ENCODE results near the gene NEU2. TPM values are rescaled to one million over a fixed set of nuclear protein-coding genes. Genes with fewer than 3 reads are reported as not detected.

Gene NEU2
- total RNA-seq, 1 experiment from 2014 or later = not detected

- Histone ChIP-seq H3K4me1 (ENCODE audit: insufficient read depth, low read length) (no peaks in the 10 kb centered on the region), H2AK5ac (ENCODE audit: insufficient read length, low read length) (no peak overlapping the region), H4K8ac (replicated peaks; ENCODE audit: insufficient read length, low read depth, low read length) (no peak overlapping the region), H4K91ac (ENCODE audit: insufficient read length, low read depth, low read length) (no peak overlapping the region), H2AFZ (ENCODE audit: low read length) (no peak overlapping the region), H2BK5ac (ENCODE audit: insufficient read length, low read length) (no peak overlapping the region), H2BK15ac (ENCODE audit: low read depth, low read length) (no peak overlapping the region), H3K79me2 (ENCODE audit: insufficient read depth, low read length) (no peaks in the 10 kb centered on the region), H3K79me1 (ENCODE audit: insufficient read depth, low read depth, low read length, poor library complexity, severe bottlenecking) (no peaks in the 10 kb centered on the region), H3K14ac (ENCODE audit: insufficient read depth, low read length) (no peak overlapping the region), H3K56ac (ENCODE audit: insufficient read length, low read depth, low read length) (no peak overlapping the region), H3K23me2 (ENCODE audit: insufficient read length, low read depth, low read length, poor library complexity, severe bottlenecking) (no peaks in the 10 kb centered on the region), H3K9me3 (ENCODE audit: control insufficient read depth, low read depth, low read length) (no peaks in the 10 kb centered on the region), H2BK12ac (ENCODE audit: insufficient read length, low read depth, low read length) (no peak overlapping the region), H3K9ac (ENCODE audit: extremely low read depth, insufficient read length, low read length) (no peak overlapping the region), H2BK120ac (ENCODE audit: low read depth, low read length, poor library complexity, severe bottlenecking) (no peak overlapping the region), H3K27me3 (ENCODE audit: insufficient read depth, low read length) (no peaks in the 10 kb centered on the region), H3K18ac (ENCODE audit: insufficient read length, low read depth, low read length) (no peak overlapping the region), H3K23ac (ENCODE audit: insufficient read length, low read depth, low read length) (no peak overlapping the region), H3K4ac (ENCODE audit: low read depth, low read length) (no peak overlapping the region), H2BK20ac (ENCODE audit: low read depth, low read length, poor library complexity, severe bottlenecking) (no peak overlapping the region), H4K20me1 (ENCODE audit: control insufficient read depth, insufficient read depth, insufficient read length) (no peaks in the 10 kb centered on the region), H4K5ac (ENCODE audit: insufficient read length, low read depth, low read length) (no peak overlapping the region), H3T11ph (ENCODE audit: low read length) (no peak overlapping the region), H3K27ac (ENCODE audit: insufficient read length, low read depth, low read length) (no peak overlapping the region), H3K4me2 (ENCODE audit: insufficient read depth, insufficient read length, low read length) (no peak overlapping the region)
- Mint-ChIP-seq H3K27ac (no peak overlapping the region), H3K4me1 (no peaks in the 10 kb centered on the region), H3K36me3 (ENCODE audit: insufficient read depth in 1 of 3, low read depth in 3 of 3) (no peaks in the 10 kb centered on the region), H3K4me3 (no peak overlapping the region), H3K9me3 (peaks cover 0 to 5% of the 10 kb centered on the region in 2 experiments; a peak in 2 of 5 replicates), H3K27me3 (ENCODE audit: low read depth) (peaks cover 1% of the 10 kb centered on the region; the same call in 1 of the 2 replicates)
- no peak for TF ChIP-seq CTCF (conservative IDR thresholded peaks at IDR 0.05)
- no CpG with 5 or more reads among the region's 1 CpG for WGBS (ENCODE audit: extremely low coverage, insufficient read length, low lambda C conversion rate)
- DNase-seq = no peak
These were observed 18.8 kb upstream of the NEU2 start for GRCh38 chr2:233013650-233014049.

All from H9 (cell line).